Activated CD4-positive, alpha-beta T cell treated with anti-CD3 and anti-CD28 coated beads, Interleukin-2, Interleukin-6, amounts not matched to agents 100 ng/mL and 50 ng/mL, durations not matched to agents 16 hours and 8 hours (primary cell): Measurements from ENCODE around the gene MATR3.

Experiments
- DNase-seq: peaks from one replicate; pipeline ENCODE4 v3.0.0-alpha.2; 2020

MATR3 gene

GRCh38 chr5:139273322-139273571, 20.3 kb upstream of the MATR3 start:
- DNase-seq, result no peak

- peak; percentile 94 for DNase-seq
Measured at GRCh38 chr5:139273572-139274289, 19.8 kb upstream of the MATR3 start.

GRCh38 chr5:139275536-139275935, 18.0 kb upstream of the MATR3 start:
- no peak for DNase-seq

- peak; percentile 59 for DNase-seq
Measured at GRCh38 chr5:139275956-139276355, 17.6 kb upstream of the MATR3 start.

- no peak for DNase-seq
Measured at GRCh38 chr5:139276426-139276825, 17.1 kb upstream of the MATR3 start.

GRCh38 chr5:139277171-139277570, 16.4 kb upstream of the MATR3 start:
- DNase-seq, result no peak

GRCh38 chr5:139278540-139279274, 14.8 kb upstream of the MATR3 start:
- no peak for DNase-seq

- no peak for DNase-seq
Measured at GRCh38 chr5:139282197-139282557, 11.4 kb upstream of the MATR3 start.

GRCh38 chr5:139283252-139284166, 10.0 kb upstream of the MATR3 start:
- DNase-seq, result no peak

- no peak for DNase-seq
Measured at GRCh38 chr5:139284295-139284694, 9.2 kb upstream of the MATR3 start.

- no peak for DNase-seq
Measured at GRCh38 chr5:139285651-139286392, 7.7 kb upstream of the MATR3 start.

- DNase-seq, result no peak
Measured at GRCh38 chr5:139287890-139288635, 5.5 kb upstream of the MATR3 start.

GRCh38 chr5:139291051-139291450, 2.5 kb upstream of the MATR3 start:
- no peak for DNase-seq

GRCh38 chr5:139293202-139293506, 386 bp upstream of the MATR3 start:
- no peak for DNase-seq

GRCh38 chr5:139294374-139295165, 1.0 kb downstream of the MATR3 start:
- peak; percentile 70 for DNase-seq

- DNase-seq, result no peak
Measured at GRCh38 chr5:139295346-139296057, 2.0 kb downstream of the MATR3 start.

GRCh38 chr5:139296198-139296597, 2.7 kb downstream of the MATR3 start:
- no peak for DNase-seq

GRCh38 chr5:139296862-139297326, 3.4 kb downstream of the MATR3 start:
- no peak for DNase-seq

- no peak for DNase-seq
Measured at GRCh38 chr5:139297439-139298133, 4.0 kb downstream of the MATR3 start.

GRCh38 chr5:139298242-139298641, 4.7 kb downstream of the MATR3 start:
- no peak for DNase-seq
